KMS-11 (cell line): Measurements from ENCODE around the gene MSGN1.

Source experiments
- H2AFZ ChIP-seq: fragments of 200-600 bp; sonication (generic); 2 replicates; pipeline ENCODE4 v1.6.1; 2016; ENCODE audit warnings: antibody characterized with exemption, mixed run types, low read depth
- H3K27ac ChIP-seq: fragments of 200-600 bp; sonication (generic); 2 replicates; pipeline ENCODE4 v1.6.1; 2016; ENCODE audit warnings: mild to moderate bottlenecking, mixed run types
- H3K27me3 ChIP-seq: fragments of 200-600 bp; sonication (generic); 2 replicates; pipeline ENCODE4 v1.6.1; 2017; ENCODE audit warnings: mild to moderate bottlenecking, low read depth, mixed run types, moderate library complexity; ENCODE audit not compliant: insufficient read depth
- H3K36me3 ChIP-seq: fragments of 200-600 bp; sonication (generic); 2 replicates; pipeline ENCODE4 v1.6.1; 2017; ENCODE audit warnings: mild to moderate bottlenecking, mixed run types; ENCODE audit not compliant: insufficient read depth
- H3K4me1 ChIP-seq: fragments of 200-600 bp; sonication (generic); 2 replicates; pipeline ENCODE4 v1.6.1; 2016; ENCODE audit warnings: mild to moderate bottlenecking, low read depth, mixed run types; ENCODE audit not compliant: poor library complexity, severe bottlenecking
- H3K4me2 ChIP-seq: fragments of 200-600 bp; sonication (generic); 2 replicates; pipeline ENCODE4 v1.7.0; 2016; ENCODE audit warnings: mild to moderate bottlenecking, mixed run types
- H3K4me3 ChIP-seq: fragments of 200-600 bp; sonication (generic); IDR thresholded peaks from 2 replicates; pipeline ENCODE4 v1.6.1; 2017; ENCODE audit warnings: low read depth, low read length, mixed read lengths; ENCODE audit not compliant: insufficient read depth
- H3K79me2 ChIP-seq: fragments of 200-600 bp; sonication (generic); 2 replicates; pipeline ENCODE4 v1.6.1; 2016; ENCODE audit warnings: low read depth, mixed run types; ENCODE audit not compliant: insufficient read depth
- H3K9ac ChIP-seq: fragments of 200-600 bp; sonication (generic); 2 replicates; pipeline ENCODE4 v1.6.1; 2016; ENCODE audit warnings: mild to moderate bottlenecking, mixed run types
- H4K20me1 ChIP-seq: fragments of 200-600 bp; sonication (generic); 2 replicates; pipeline ENCODE4 v1.6.1; 2016; ENCODE audit warnings: mild to moderate bottlenecking, mixed run types; ENCODE audit not compliant: insufficient read depth
- TF ChIP-seq, protein P1 (sequence below): fragments of 200-600 bp; sonication (generic); conservative IDR thresholded peaks from 2 replicates; pipeline ENCODE4 v1.6.1; 2017; ENCODE audit warnings: low read depth, mild to moderate bottlenecking, antibody characterized with exemption, low read length, moderate library complexity, mixed read lengths

Gene MSGN1

DNA sequence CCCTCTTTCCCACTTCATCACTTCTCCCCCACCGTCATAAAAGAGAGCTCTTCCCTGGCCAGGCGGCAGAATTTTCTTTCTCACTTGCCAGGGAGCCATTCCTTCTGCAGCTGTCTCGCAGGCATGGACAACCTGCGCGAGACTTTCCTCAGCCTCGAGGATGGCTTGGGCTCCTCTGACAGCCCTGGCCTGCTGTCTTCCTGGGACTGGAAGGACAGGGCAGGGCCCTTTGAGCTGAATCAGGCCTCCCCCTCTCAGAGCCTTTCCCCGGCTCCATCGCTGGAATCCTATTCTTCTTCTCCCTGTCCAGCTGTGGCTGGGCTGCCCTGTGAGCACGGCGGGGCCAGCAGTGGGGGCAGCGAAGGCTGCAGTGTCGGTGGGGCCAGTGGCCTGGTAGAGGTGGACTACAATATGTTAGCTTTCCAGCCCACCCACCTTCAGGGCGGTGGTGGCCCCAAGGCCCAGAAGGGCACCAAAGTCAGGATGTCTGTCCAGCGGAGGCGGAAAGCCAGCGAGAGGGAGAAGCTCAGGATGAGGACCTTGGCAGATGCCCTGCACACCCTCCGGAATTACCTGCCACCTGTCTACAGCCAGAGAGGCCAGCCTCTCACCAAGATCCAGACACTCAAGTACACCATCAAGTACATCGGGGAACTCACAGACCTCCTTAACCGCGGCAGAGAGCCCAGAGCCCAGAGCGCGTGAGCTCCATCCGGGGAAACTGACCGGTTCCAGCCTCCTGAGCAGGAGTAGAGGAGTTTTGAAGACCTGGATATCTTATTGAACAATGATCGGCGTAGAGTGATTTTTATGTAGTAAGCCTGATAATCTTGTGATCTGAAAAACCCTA is at the start of gene MSGN1:
MSGN1 (plus strand) TSS at position 65 of the 850 bp plus-strand sequence; CDS start at position 124, 59 bp downstream.
- no peaks in the 10 kb centered on the region for H3K36me3 ChIP-seq
- no peaks in the 10 kb centered on the region for H3K79me2 ChIP-seq
- no peak within 1 kb of the TSS for H3K4me3 ChIP-seq
- TF ChIP-seq, protein P1, sequence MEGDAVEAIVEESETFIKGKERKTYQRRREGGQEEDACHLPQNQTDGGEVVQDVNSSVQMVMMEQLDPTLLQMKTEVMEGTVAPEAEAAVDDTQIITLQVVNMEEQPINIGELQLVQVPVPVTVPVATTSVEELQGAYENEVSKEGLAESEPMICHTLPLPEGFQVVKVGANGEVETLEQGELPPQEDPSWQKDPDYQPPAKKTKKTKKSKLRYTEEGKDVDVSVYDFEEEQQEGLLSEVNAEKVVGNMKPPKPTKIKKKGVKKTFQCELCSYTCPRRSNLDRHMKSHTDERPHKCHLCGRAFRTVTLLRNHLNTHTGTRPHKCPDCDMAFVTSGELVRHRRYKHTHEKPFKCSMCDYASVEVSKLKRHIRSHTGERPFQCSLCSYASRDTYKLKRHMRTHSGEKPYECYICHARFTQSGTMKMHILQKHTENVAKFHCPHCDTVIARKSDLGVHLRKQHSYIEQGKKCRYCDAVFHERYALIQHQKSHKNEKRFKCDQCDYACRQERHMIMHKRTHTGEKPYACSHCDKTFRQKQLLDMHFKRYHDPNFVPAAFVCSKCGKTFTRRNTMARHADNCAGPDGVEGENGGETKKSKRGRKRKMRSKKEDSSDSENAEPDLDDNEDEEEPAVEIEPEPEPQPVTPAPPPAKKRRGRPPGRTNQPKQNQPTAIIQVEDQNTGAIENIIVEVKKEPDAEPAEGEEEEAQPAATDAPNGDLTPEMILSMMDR = no peak
- H2AFZ ChIP-seq = no peak within 1 kb of the TSS
- H3K4me2 ChIP-seq = no peak within 1 kb of the TSS
- H3K27me3 ChIP-seq = no peaks in the 10 kb centered on the region
- no peaks in the 10 kb centered on the region for H4K20me1 ChIP-seq
- H3K9ac ChIP-seq = no peak within 1 kb of the TSS
- H3K4me1 ChIP-seq = peaks cover 10% of the 10 kb centered on the region
- no peak within 1 kb of the TSS for H3K27ac ChIP-seq

GRCh38 chr2:17768894-17769293 is 47.4 kb upstream of the MSGN1 start:
- no peak overlapping the region for H3K27ac ChIP-seq
- no peak overlapping the region for H2AFZ ChIP-seq
- H3K79me2 ChIP-seq = no peaks in the 10 kb centered on the region
- TF ChIP-seq, protein P1 = no peak
- no peak overlapping the region for H3K9ac ChIP-seq
- no peak overlapping the region for H3K4me3 ChIP-seq
- H3K4me1 ChIP-seq = no peaks in the 10 kb centered on the region
- no peak overlapping the region for H3K4me2 ChIP-seq
- no peaks in the 10 kb centered on the region for H3K36me3 ChIP-seq
- no peaks in the 10 kb centered on the region for H3K27me3 ChIP-seq
- no peaks in the 10 kb centered on the region for H4K20me1 ChIP-seq

- TF ChIP-seq, protein P1 = no peak
- H3K9ac ChIP-seq = no peak overlapping the region
- no peaks in the 10 kb centered on the region for H3K79me2 ChIP-seq
- H3K4me1 ChIP-seq = no peaks in the 10 kb centered on the region
- no peak overlapping the region for H2AFZ ChIP-seq
- no peaks in the 10 kb centered on the region for H3K36me3 ChIP-seq
- H3K4me2 ChIP-seq = no peak overlapping the region
- H3K27ac ChIP-seq = no peak overlapping the region
- H3K27me3 ChIP-seq = no peaks in the 10 kb centered on the region
- no peaks in the 10 kb centered on the region for H4K20me1 ChIP-seq
- no peak overlapping the region for H3K4me3 ChIP-seq
These were observed 44.3 kb upstream of the MSGN1 start for GRCh38 chr2:17771956-17772355.

DNA sequence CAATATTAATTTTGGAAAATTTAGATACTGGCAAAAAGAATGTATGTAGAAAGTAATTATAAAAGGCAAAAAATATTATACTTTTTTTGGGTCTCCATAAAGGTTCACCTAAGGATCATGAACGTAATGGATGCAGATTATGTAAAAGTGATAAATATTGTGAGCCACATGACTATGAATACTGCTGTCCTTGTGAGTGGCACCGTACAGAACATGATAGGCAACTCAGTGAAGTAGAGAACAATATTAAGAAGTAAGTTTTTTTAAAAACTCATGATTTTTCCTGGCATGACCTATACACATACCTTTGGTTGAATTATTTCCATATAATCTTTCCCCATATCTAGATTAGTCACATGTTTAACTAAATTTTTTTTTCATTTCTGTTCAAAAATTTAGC is 43.7 kb upstream of the MSGN1 start:
- no peak overlapping the region for H3K9ac ChIP-seq
- no peaks in the 10 kb centered on the region for H4K20me1 ChIP-seq
- H3K4me1 ChIP-seq = no peaks in the 10 kb centered on the region
- H3K4me3 ChIP-seq = no peak overlapping the region
- no peaks in the 10 kb centered on the region for H3K36me3 ChIP-seq
- H3K27ac ChIP-seq = no peak overlapping the region
- H2AFZ ChIP-seq = no peak overlapping the region
- H3K27me3 ChIP-seq = no peaks in the 10 kb centered on the region
- no peaks in the 10 kb centered on the region for H3K79me2 ChIP-seq
- TF ChIP-seq, protein P1 = no peak
- no peak overlapping the region for H3K4me2 ChIP-seq
